WI38 (cell line): Measurements from ENCODE around the gene PDZRN4.

Experiments used
- H3K4me3 ChIP-seq: 2 replicates; pipeline ENCODE4 v1.5.1; 2011; ENCODE audit warnings: low read depth, mild to moderate bottlenecking, control low read depth, low read length
- CTCF ChIP-seq: IDR thresholded peaks from 2 replicates; pipeline ENCODE4 v1.5.1; 2012; ENCODE audit warnings: low read depth, mild to moderate bottlenecking, control low read depth, low read length

Gene PDZRN4

GRCh38 chr12:41362931-41363330 is 174.8 kb downstream of the PDZRN4 start:
- H3K4me3 ChIP-seq = no peak overlapping the region
- TF ChIP-seq CTCF = no peak

- no peak overlapping the region for H3K4me3 ChIP-seq
- TF ChIP-seq CTCF = no peak
Measured at GRCh38 chr12:41364211-41364610, 176.1 kb downstream of the PDZRN4 start.

- no peak overlapping the region for H3K4me3 ChIP-seq
- no peak for TF ChIP-seq CTCF
Measured at GRCh38 chr12:41365653-41366171, 177.6 kb downstream of the PDZRN4 start.

GRCh38 chr12:41367726-41368405 is 179.7 kb downstream of the PDZRN4 start:
- no peak overlapping the region for H3K4me3 ChIP-seq
- TF ChIP-seq CTCF = peak; percentile 17; the same call in 1 of the 2 replicates

GRCh38 chr12:41380878-41381277 is 192.8 kb downstream of the PDZRN4 start:
- no peak for TF ChIP-seq CTCF
- H3K4me3 ChIP-seq = no peak overlapping the region

GRCh38 chr12:41402801-41403200 is 214.7 kb downstream of the PDZRN4 start:
- TF ChIP-seq CTCF = no peak
- no peak overlapping the region for H3K4me3 ChIP-seq

- H3K4me3 ChIP-seq = no peak overlapping the region
- no peak for TF ChIP-seq CTCF
Measured at GRCh38 chr12:41407232-41407799, 219.2 kb downstream of the PDZRN4 start.
